A673 (cell line): Measurements from ENCODE around the gene MVB12B.

Experiments used
- CTCF ChIP-seq: fragments of 300-800, 200-600 bp; sonication (generic); conservative IDR thresholded peaks from 2 replicates; pipeline ENCODE4 v1.5.1; 2017; ENCODE audit warnings: low read depth, mild to moderate bottlenecking, antibody characterized with exemption, low read length, moderate library complexity, mixed read lengths
- EZH2 ChIP-seq: fragments of 200-600 bp; sonication (generic); IDR thresholded peaks from 2 replicates; pipeline ENCODE4 v1.6.1; 2017; ENCODE audit warnings: borderline replicate concordance, low read depth, mild to moderate bottlenecking, mixed read lengths, antibody characterized with exemption, low read length; ENCODE audit not compliant: poor library complexity, severe bottlenecking

GRCh38 chr9:126499005-126499910 lies 172.6 kb downstream of the MVB12B start:
- peak; percentile 99 for TF ChIP-seq CTCF
- no peak for TF ChIP-seq EZH2
